Endothelial cell of umbilical vein (primary cell): ENCODE data around the gene FRY. TPM values are rescaled to one million over a fixed set of nuclear protein-coding genes. Genes with fewer than 3 reads are reported as not detected.

Source experiments
- BruUV-seq: library from RNA; stranded (reverse); fragments of 400-500 nt; replicated peaks from 2 replicates; lab custom pipeline; 2021; lab: Mats Ljungman, UMichigan
- CTCF ChIA-PET: fragments of 300-600, 350-600 bp; sonication (Branson Sonifier 250); formaldehyde crosslinking; loops from one replicate; lab custom pipeline; 2021; ENCODE audit warnings: antibody characterized with exemption, inconsistent platforms; lab: Charles Lee
- POLR2A ChIA-PET: fragments of 300-600, 350-600 bp; sonication (Branson Sonifier 250); formaldehyde crosslinking; loops from one replicate; lab custom pipeline; 2021; ENCODE audit warnings: antibody characterized with exemption, inconsistent platforms; lab: Charles Lee
- DNase-seq: peaks from one replicate; pipeline ENCODE4 v3.0.0-alpha.2; 2011; ENCODE audit warnings: low read depth, low spot score
- FAIRE-seq: peaks from 2 replicates; lab custom pipeline; 2011; peaks lifted over from hg19 to GRCh38; lab: Jason Lieb, UNC
- H2AFZ ChIP-seq: 2 replicates; pipeline ENCODE4 v1.6.0; 2012; ENCODE audit warnings: low read depth, low read length, control low read depth, inconsistent platforms
- H3K27ac ChIP-seq: 2 replicates; pipeline ENCODE4 v1.5.1; 2011; ENCODE audit warnings: low read depth, mild to moderate bottlenecking, control low read depth, low read length, moderate library complexity; ENCODE audit not compliant: insufficient read depth
- H3K27me3 ChIP-seq, 2 experiments: 2 replicates each; pipeline versions ENCODE4 v1.6.0 to v1.6.1; 2011; ENCODE audit warnings: low read length in 2 of 2, mixed read lengths in 1 of 2; ENCODE audit not compliant: control insufficient read depth in 2 of 2, insufficient read depth in 2 of 2
- H3K36me3 ChIP-seq, 2 experiments: 2 replicates in 1 of 2; 3 replicates in 1 of 2; pipeline ENCODE4 v1.5.1; 2011; ENCODE audit warnings: low read length in 2 of 2, mild to moderate bottlenecking in 1 of 2, moderate library complexity in 1 of 2; ENCODE audit not compliant: control insufficient read depth in 2 of 2, insufficient read depth in 2 of 2; ENCODE audit errors: extremely low read depth in 1 of 2
- H3K4me1 ChIP-seq: 3 replicates; pipeline ENCODE4 v1.5.1; 2011; ENCODE audit warnings: mild to moderate bottlenecking, low read length; ENCODE audit not compliant: control insufficient read depth, insufficient read depth; ENCODE audit errors: extremely low read depth
- H3K4me2 ChIP-seq: 2 replicates; pipeline ENCODE4 v1.6.1; 2011; ENCODE audit warnings: low read length, control low read depth, mixed read lengths; ENCODE audit not compliant: insufficient read depth
- H3K4me3 ChIP-seq, 3 experiments: fragments of 200-600 bp in 1 of 3; sonication (generic), shearing (Covaris generic) in 1 of 3; replicated peaks in 1 of 3; 2 replicates each; pipeline ENCODE4 v1.5.1; 2011 to 2016; ENCODE audit warnings: control low read depth in 3 of 3, low read length in 3 of 3, mild to moderate bottlenecking in 2 of 3, inconsistent platforms in 1 of 3, low read depth in 1 of 3, moderate library complexity in 1 of 3; ENCODE audit not compliant: insufficient read depth in 1 of 3
- H3K79me2 ChIP-seq: 2 replicates; pipeline ENCODE4 v1.6.0; 2012; ENCODE audit warnings: low read length, inconsistent platforms; ENCODE audit not compliant: control insufficient read depth, insufficient read depth
- H3K9ac ChIP-seq: replicated peaks from 2 replicates; pipeline ENCODE3; 2011; ENCODE audit warnings: low read length, control low read depth; ENCODE audit not compliant: insufficient read depth; ENCODE audit errors: extremely low read depth
- H3K9me1 ChIP-seq: replicated peaks from 3 replicates; pipeline ENCODE4 v1.6.0; 2011; ENCODE audit warnings: mild to moderate bottlenecking, low read length; ENCODE audit not compliant: control insufficient read depth, insufficient read depth; ENCODE audit errors: extremely low read depth
- H3K9me3 ChIP-seq: replicated peaks from 2 replicates; pipeline ENCODE4 v1.5.1; 2012; ENCODE audit warnings: low read length, inconsistent platforms; ENCODE audit not compliant: control insufficient read depth, insufficient read depth
- H4K20me1 ChIP-seq: replicated peaks from 2 replicates; pipeline ENCODE3; 2011; ENCODE audit warnings: mild to moderate bottlenecking, low read length; ENCODE audit not compliant: control insufficient read depth, insufficient read depth; ENCODE audit errors: extremely low read depth
- EZH2 ChIP-seq: IDR thresholded peaks from 2 replicates; pipeline ENCODE4 v1.6.1; 2012; ENCODE audit warnings: borderline replicate concordance, low read depth, mild to moderate bottlenecking, moderate library complexity, low read length, inconsistent platforms; ENCODE audit not compliant: severe bottlenecking
- FOS ChIP-seq: IDR thresholded peaks from 2 replicates; pipeline ENCODE4 v1.6.1; 2011; ENCODE audit warnings: mild to moderate bottlenecking, low read length, moderate library complexity, borderline replicate concordance; ENCODE audit not compliant: insufficient read depth
- GATA2 ChIP-seq: IDR thresholded peaks from 2 replicates; pipeline ENCODE4 v1.7.0; 2011; ENCODE audit warnings: low read depth, mild to moderate bottlenecking, moderate library complexity, mixed read lengths, low read length; ENCODE audit not compliant: insufficient read length, insufficient read depth
- JUN ChIP-seq: IDR thresholded peaks from 2 replicates; pipeline ENCODE4 v1.6.1; 2011; ENCODE audit warnings: borderline replicate concordance, low read depth; ENCODE audit not compliant: insufficient read length, insufficient read depth
- MYC ChIP-seq: IDR thresholded peaks from one replicate; pipeline ENCODE4 v1.6.1; 2011; ENCODE audit warnings: mild to moderate bottlenecking, low read depth, low read length
- POLR2A ChIP-seq: IDR thresholded peaks from 2 replicates; pipeline ENCODE4 v1.6.1; 2012; ENCODE audit warnings: low read depth, mild to moderate bottlenecking, control low read depth, low read length
- POLR2AphosphoS5 ChIP-seq: IDR thresholded peaks from 2 replicates; pipeline ENCODE4 v1.6.1; 2012; ENCODE audit warnings: low read depth, mild to moderate bottlenecking, control low read depth, low read length, moderate library complexity; ENCODE audit not compliant: insufficient read depth
- dilution Hi-C: fragments of 300-500 bp; cut with MboI; formaldehyde crosslinking; loops from one replicate; pipeline ENCODE4 v1.15.0; 2019; ENCODE audit warnings: low sequenced_read_pairs; ENCODE audit not compliant: extremely low pct_ligation_motif_present
- intact Hi-C: fragments of 100-400 bp; cut with micrococcal nuclease; formaldehyde crosslinking; loops from one replicate; pipeline ENCODE4 v1.10.0; 2022
- polyA plus RNA-seq, 4 experiments: library from polyadenylated mRNA; depleted of rRNA in 3 of 4; stranded (reverse) in 3 of 4; unstranded in 1 of 4; fragments of >200 nt; gene quantifications; 2 replicates each; pipeline versions ENCODE4 v1.2.1 to v1.2.3, GENCODE V29; 2011 to 2012; ENCODE audit warnings: missing spikeins in 1 of 4
- total RNA-seq: library from RNA; stranded (reverse); gene quantifications from 2 replicates; pipeline ENCODE4 v1.2.3, GENCODE V29; 2021
- TF ChIP-seq, protein P1 (sequence below): IDR thresholded peaks from 2 replicates; pipeline ENCODE4 v1.6.1; 2011; ENCODE audit not compliant: insufficient read depth, insufficient read length
- TF ChIP-seq, protein P2 (sequence below), 2 donors: IDR thresholded peaks; 1 replicate in 1 of 2; 2 replicates in 1 of 2; pipeline ENCODE4 v1.5.1; 2011; ENCODE audit warnings: low read length in 2 of 2, mild to moderate bottlenecking in 2 of 2, moderate library complexity in 2 of 2, control low read depth in 1 of 2, inconsistent platforms in 1 of 2, low read depth in 1 of 2; ENCODE audit not compliant: insufficient read depth in 1 of 2; ENCODE audit errors: extremely low read depth in 1 of 2

The FRY gene
- total and polyA plus RNA-seq, 2 donors (not counting 3 experiments of a cell fraction or from before 2014, with no cell fraction given) = 57.3 to 75.8 TPM

DNA sequence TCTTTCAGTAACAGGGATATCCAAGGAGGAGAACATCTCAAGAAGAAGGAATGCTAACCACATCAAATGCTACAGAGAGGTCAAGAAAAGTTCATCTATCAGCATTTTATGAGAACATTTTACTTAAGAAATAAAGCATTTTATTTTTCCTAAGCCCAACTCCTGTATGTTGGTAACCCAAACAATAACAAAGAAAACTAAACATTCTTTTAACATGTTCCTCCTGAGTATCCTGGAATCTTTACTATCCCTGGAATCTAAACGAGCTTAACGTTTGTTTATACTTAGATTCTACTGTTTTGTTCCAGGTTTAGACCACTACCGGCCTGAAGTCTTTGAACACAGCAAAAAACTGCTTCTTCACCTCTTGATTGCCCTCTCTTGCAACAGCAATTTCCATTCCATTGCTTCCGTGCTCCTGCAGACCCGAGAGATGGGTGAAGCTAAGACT lies 193.9 kb downstream of the FRY start:
- H4K20me1 ChIP-seq = no peaks in the 10 kb centered on the region
- H3K79me2 ChIP-seq = no peaks in the 10 kb centered on the region
- dilution Hi-C loops (no loop called here), intact Hi-C loops (no loop called here)
- BruUV-seq = no TSS peak
- H3K27me3 ChIP-seq = no peaks in the 10 kb centered on the region
- H3K9me1 ChIP-seq = no peaks in the 10 kb centered on the region
- FAIRE-seq = no peak
- H2AFZ ChIP-seq = no peak overlapping the region
- POLR2A ChIA-PET = no interaction called here
- H3K4me1 ChIP-seq = no peaks in the 10 kb centered on the region
- no peak for DNase-seq
- CTCF ChIA-PET = interaction anchor here (1.0 to 1.1 kb wide), 2 partner anchors 11 to 20 kb away, joined by 3 to 4 read pairs; no protein-coding TSS in a partner anchor
- no peak overlapping the region for H3K27ac ChIP-seq
- H3K9me3 ChIP-seq = no peaks in the 10 kb centered on the region
- H3K9ac ChIP-seq = no peak overlapping the region
- H3K4me3 ChIP-seq = no peak overlapping the region
- TF ChIP-seq POLR2A (no peak), POLR2AphosphoS5 (no peak), EZH2 (no peak), JUN (no peak), FOS (no peak), MYC (no peak), GATA2 (no peak)
- TF ChIP-seq, protein P1, sequence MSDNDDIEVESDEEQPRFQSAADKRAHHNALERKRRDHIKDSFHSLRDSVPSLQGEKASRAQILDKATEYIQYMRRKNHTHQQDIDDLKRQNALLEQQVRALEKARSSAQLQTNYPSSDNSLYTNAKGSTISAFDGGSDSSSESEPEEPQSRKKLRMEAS = no peak
- TF ChIP-seq, protein P2, sequence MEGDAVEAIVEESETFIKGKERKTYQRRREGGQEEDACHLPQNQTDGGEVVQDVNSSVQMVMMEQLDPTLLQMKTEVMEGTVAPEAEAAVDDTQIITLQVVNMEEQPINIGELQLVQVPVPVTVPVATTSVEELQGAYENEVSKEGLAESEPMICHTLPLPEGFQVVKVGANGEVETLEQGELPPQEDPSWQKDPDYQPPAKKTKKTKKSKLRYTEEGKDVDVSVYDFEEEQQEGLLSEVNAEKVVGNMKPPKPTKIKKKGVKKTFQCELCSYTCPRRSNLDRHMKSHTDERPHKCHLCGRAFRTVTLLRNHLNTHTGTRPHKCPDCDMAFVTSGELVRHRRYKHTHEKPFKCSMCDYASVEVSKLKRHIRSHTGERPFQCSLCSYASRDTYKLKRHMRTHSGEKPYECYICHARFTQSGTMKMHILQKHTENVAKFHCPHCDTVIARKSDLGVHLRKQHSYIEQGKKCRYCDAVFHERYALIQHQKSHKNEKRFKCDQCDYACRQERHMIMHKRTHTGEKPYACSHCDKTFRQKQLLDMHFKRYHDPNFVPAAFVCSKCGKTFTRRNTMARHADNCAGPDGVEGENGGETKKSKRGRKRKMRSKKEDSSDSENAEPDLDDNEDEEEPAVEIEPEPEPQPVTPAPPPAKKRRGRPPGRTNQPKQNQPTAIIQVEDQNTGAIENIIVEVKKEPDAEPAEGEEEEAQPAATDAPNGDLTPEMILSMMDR (IDR thresholded peaks at IDR 0.05; ENCODE audit: extremely low read depth in 1 of 2, insufficient read depth in 1 of 2, low read depth in 1 of 2, low read length in 2 of 2) = no peak
- no peak overlapping the region for H3K4me2 ChIP-seq
- H3K36me3 ChIP-seq = no peaks in the 10 kb centered on the region
